NCI-H82 treated with DMSO at 0.1 percent for 48 hours (cell line): ENCODE measurements around the gene STK25.
"Not testable (repeated sequence)": the region's sequence is repeated elsewhere in the genome, so short reads cannot be mapped to it uniquely, and the experiment has no call there.

Experiments
- DNase-seq: peaks from one replicate; lab custom pipeline; 2025; ENCODE audit not compliant: unreplicated experiment; lab: John Stamatoyannopoulos, UW

STK25 gene

DNA sequence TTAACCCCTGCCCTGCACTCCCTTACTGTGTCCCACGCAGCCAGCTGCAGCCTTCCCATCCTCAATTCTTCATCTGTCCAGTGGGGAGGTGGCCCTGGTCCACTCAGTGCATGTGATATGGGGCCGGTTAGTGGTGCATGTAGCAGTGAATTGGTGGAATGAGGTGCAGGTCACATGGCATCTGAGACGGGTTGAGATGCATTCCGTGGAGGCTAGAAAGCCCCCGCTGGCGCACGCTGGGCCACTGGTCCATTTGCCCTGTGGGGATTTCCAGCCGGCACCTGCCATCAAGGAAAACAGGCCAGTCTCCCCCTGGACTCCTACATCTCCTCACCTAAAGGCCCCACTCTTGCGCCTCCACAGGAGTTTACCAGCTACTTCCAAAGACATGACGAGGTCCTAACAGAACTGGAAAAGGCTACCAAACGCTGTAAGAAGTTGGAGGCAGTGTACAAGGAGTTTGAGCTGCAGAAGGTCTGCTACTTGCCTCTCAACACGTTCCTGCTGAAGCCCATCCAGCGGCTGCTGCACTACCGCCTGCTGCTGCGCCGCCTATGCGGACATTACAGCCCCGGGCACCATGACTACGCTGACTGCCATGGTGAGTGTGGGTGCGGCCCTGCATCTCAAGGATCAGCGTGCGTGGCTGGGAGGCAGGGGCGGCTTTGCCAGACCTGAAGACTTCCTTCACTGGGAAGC is 40.5 kb downstream of the STK25 start:
- no peak for DNase-seq

DNA sequence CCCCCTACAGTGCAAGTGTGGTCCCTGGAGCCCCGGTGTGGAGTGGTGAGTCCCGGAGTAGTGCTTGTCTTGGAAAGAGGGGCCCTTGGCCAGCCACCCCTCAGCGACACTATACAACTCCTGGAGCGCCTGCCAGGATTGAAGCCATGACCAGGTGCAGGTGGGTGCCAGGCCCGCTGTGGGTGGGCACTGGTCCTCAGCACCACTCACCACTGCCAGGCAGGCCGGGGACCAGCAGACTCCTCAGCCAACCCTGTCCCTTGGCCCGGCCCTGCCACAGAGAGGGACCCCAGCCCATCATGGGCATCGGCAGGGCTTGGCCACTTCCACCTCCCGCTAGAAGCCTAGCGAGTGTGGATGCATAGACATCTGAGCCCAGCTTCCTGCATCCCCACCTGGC is 42.2 kb downstream of the STK25 start:
- no peak for DNase-seq

DNA sequence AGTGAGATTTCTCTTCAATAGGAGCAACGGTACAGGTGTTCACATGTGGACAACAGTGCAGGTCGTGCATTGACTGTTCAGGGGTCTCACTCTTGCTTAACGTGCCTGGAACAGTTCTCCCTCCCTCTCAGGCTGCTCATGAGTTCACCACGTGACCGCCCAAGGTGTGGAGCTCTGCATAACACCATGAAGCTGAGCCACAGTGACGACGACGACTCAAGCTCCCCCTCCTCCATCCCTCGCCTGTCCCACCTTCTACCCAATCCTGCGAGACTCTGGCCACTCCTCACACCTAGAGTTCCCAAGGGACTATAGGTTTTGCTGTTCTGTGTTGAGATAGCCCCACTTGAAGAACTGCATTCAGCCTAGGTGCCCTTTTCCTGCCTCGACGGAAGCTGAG is 42.8 kb downstream of the STK25 start:
- DNase-seq, result no peak

DNA sequence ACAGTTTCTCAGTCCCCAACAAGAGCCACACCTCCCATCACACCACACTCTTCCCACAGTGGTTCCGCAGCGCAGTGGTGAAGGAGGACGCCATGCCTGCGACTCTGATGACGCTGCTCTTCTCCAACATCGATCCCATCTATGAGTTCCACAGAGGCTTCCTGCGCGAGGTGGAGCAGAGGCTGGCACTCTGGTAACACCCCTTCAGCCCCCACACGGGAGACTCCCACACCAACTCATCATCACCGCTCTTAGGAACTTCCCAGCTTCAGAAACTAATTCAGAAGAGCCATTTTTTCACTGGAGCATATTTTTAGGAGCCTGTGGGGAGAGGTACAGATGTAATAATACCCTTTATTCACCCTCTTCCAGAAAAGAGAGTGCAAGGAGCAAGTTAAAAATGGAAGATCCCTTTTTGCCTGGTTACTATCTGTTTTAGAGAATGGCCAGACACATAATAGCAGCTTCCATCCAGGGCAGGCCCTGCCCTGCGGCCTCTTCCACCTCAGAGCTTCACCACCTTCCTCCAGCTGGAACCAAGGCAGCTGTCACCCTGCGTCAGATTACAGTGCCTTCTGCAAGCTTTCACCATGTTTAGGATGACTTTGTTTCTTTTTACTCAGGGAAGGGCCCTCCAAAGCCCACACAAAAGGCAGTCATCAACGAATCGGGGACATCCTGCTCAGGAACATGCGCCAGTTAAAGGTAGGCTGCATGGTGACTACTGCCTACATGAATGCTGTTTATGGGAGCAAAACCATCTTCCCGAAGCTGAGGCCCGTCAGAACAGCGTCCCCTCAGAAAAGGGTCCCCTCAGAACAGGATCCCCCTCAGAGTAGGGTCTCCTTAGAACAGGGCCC is 44.9 kb downstream of the STK25 start:
- no peak for DNase-seq

DNA sequence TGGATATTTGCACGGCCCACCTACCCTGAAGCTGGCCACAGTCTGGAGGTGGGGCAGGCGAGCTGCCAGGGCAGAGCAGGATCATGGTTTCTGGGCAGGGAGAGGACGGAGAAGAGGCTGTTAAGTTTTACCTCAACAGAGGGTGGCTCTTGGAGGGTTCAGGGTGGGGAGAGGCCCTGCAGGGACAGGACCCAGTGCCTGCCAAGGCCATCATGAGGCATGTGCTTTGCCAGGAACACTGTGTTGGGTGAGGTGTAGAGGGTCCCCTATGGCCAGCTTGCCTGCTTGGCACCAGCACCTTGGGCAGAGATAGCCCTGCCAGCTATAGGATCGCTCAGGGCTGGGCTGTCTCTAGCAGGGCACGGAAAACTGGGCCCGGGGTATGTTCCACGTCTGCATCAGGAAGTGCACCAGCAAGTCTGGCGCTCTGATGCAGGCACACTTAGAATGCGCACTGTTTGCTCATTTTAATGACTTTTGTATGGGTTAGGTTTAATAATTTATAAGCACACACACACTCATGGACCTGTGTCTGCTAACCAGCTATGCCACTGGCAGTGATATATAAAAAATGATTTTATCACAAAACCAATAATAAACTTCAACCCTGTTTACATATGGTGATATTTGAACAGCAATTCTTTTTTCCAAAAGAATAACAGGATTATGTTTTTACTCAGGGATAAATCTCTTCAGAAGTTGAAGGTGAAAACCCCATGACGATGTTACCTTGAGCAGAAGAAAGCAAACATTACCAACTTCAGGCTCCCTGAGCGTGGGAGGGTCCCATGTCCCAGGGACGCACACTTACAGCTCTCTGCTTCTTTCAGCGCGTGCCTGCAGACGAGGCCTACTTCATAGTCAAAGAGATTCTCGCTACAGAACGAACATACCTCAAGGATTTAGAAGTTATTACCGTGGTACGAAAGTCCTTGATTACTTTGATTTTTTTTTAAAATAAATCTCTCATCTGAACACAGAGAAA is 46.4 kb downstream of the STK25 start:
- no peak for DNase-seq

DNA sequence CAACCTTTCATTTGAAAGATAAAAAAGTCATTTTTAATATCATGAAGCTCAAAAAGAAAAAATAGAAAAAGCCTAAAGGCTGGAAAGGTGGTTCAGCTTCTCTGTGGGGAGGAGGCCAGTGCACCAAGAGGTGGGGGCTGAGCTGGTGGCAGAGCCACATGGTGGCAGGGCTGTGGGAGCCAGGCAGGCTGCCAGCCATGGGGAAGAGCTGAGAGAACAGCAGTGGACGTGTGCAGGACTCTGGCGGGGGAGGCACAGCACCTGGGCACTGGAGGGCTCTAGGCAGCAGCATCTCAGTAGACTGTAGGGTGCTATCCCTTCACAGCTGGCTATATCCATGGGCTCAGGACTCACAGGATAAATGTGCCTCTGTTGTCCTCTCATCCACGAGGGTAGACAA is 47.8 kb downstream of the STK25 start:
- no peak for DNase-seq

DNA sequence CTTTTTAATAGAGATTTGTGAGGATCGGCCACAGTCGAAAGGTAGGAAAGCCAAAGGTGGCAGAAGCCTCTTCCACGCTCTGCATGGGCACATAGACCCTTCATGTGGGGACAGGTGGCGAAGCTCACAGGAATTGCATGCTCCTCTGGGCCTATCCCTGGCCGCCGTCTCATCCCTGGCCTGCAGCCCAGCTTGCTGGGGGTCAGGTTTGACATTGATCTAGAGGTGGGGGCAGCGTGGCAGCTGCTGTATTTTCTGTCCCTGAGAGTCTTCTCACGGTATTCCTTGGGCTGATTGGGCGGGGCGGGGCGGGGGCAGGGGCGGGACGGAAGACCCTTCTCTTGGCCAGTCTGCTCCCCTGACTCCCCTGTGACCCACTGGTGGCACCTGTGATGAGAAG is 48.9 kb downstream of the STK25 start:
- no peak for DNase-seq

DNA sequence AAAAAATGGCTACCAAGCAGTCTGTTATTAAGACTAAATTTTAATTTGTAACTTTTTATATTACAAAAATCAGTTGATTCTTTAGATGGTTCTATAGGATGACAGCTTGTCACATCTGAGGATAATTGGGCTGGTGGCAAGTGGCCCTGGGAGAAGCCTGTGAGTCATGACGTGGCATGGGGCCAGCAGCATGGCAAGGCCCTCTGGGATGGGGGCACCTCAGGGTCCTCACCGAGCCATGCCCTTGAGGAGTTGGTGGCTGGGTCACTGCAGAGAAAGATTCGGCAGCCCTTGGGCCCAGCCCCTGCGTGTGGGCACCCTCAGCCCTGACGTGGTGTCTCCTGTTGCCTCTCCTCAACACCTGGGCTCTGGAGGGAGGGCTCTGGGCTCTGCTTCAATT is 49.7 kb downstream of the STK25 start:
- no peak for DNase-seq

DNA sequence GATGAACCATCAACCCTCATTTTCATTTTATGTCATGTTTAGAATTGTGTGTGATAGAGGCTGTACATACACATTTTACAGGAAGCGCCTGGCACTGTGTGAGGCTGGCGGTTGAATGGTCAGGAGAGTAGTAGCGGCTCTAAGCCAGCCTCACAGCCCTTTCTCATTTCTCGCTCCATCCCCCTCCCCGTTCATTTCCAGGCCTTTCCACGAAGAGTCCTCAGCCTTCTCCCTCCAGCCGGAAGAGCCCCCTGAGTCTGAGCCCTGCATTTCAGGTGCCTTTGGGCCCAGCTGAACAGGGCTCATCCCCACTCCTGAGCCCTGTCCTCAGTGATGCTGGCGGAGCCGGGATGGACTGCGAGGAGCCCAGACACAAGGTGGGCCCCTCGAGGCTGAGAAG is 51.8 kb downstream of the STK25 start:
- no peak for DNase-seq

DNA sequence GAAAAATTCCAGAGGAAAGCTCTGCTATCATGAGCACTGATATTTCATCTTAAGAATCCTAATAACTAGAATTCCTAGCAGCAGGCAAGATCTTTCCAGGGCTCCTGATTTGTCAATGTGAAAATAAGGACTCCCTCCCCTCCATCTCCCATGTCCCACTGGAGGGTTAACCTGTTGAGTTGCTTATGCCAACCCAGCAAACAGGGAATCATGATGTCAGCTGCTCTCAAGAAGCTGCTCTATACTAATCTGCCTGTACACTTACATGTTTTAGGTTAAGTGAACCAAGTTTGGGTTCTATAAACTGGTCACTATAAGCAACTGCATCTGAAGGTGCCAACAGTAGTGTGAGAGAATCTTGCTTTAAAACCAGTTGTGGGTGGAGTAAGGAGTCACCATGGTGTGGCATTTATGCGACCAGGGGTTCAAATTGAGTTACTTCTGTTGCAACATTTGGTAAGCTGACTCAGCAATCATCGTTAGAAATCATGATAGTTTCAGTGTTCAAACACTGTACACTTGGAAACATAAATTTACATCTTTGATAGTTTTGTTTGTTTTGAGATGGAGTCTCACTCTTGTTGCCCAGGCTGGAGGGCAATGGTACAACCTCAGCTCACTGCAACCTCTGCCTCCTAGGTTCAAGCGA is 53.4 kb downstream of the STK25 start:
- DNase-seq, result no peak

DNA sequence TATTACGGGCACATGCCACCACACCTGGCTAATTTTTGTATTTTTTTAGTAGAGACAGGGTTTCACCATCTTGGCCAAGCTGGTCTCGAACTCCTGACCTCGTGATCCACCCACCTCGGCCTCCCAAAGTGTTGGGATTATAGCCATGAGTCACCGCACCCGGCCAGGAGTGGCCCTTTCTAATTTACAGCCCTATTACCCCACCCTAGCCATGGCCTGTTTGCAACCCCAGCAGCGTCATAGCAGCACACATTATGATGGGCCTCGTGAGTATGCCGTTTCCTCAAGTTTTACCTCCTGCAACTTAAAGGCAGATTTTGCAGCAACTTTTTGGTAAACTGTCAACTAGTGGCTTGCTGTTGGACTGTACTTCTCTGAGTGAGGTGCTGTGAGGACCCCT is 54.5 kb downstream of the STK25 start:
- DNase-seq, result not testable (repeated sequence)

DNA sequence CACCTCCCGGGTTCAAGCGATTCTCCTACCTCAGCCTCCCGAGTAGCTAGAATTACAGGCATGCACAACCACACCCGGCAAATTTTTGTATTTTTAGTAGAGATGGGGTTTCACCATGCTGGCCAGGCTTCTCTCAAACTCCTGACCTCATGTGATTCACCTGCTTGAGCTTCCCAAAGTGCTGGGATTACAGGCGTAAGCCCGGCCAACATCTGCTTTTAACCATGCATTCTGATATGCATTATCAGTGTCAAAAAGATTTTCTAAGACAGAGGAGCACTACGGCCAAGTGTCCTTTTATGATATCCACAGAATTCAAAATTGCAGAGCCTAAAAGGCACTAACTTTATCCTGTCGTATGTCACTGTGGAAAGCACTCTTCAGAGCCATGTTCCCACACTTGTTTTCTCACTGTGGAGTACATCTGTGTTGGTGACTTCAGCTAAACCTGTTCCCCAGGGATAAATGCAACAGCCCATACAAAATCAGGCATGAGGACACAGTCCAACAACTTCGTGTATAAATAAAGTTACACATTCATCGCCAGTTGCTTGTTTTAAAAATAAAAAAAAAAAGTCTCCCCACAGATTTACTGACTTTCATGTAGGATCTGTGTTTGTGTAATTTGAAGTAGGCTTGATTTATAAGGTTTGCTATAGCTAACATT is 56.4 kb downstream of the STK25 start:
- no peak for DNase-seq

DNA sequence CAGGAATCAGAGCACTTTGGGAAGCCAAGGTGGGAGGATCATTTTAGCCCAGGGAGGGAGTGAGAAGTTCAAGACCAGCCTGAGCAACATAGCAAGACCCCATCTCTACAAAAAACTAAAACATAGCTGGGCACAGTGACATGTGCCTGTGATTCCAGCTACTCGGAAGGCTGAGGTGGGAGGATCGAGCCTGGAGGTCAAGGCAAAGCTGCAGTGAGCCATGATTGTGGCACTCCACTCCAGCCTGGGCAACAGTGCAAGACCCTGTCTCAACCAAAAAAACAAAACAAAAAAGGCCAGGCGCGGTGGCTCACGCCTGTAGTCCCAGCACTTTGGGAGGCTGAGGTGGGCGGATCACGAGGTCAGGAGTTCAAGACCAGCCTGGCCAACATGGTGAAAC is 58.3 kb downstream of the STK25 start:
- not testable (repeated sequence) for DNase-seq

DNA sequence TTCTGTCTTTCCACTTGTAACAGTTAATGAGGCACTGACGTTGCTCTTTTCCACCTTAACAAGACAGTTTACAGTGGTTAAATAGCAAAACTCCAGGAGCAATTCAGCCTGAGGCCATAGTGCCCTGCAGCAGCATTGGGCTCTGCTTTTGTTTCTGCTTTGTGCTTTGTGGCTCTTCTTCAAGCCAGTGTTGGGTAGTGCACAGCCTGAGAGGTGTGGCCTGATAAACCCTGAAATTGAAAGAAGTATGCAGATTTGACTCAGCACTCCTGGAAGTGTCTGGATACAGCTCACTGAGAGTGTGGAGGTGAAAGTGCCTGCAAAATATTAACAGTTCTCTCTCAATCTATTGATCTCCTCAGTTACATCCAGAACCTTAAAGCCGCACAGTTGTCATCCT is 63.0 kb downstream of the STK25 start:
- DNase-seq, result no peak

DNA sequence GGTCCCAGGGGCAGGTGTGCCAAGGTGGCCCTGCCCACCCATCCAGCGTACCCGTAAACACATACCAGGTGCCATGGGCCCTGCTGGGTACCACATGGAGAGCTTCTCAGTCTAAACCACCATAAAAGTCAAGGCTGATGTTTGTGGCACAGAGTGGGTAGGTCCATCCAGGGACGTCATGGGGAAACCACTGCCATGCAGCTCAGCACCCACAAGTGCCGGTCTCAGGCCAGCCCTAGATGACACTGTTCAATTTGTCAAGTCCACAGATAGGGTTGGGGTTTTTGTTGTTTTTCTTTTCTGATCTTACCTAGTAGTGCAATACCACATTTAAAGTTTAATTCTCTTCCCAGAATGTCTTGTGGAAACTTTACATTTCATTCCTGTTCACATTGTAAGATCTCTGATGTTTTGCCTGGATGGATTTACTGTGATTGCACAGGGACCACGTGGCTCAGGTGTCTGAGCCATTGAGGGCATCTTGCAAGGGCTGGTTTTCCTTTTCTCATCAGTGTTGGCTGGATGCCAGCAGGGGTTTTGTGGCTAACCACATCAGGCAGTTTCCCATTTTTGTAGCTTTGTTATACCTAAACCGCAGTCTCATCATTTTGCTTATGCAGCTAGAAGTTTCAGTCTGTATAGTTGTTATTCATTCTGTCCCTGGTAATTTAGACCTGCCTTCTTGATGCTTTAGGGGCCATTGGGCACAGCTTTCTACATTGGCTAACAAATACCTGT is 64.7 kb downstream of the STK25 start:
- DNase-seq, result no peak
